ENCODE data around the gene IQCB1. TPM values are rescaled to one million over a fixed set of nuclear protein-coding genes. Genes with fewer than 3 reads are reported as not detected.
A peak's percentile ranks its signal among the peaks of the same experiment; 100 is the strongest.

The IQCB1 gene, protein sequence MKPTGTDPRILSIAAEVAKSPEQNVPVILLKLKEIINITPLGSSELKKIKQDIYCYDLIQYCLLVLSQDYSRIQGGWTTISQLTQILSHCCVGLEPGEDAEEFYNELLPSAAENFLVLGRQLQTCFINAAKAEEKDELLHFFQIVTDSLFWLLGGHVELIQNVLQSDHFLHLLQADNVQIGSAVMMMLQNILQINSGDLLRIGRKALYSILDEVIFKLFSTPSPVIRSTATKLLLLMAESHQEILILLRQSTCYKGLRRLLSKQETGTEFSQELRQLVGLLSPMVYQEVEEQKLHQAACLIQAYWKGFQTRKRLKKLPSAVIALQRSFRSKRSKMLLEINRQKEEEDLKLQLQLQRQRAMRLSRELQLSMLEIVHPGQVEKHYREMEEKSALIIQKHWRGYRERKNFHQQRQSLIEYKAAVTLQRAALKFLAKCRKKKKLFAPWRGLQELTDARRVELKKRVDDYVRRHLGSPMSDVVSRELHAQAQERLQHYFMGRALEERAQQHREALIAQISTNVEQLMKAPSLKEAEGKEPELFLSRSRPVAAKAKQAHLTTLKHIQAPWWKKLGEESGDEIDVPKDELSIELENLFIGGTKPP
- total RNA-seq (2021; fragmentation: NEBNext Ultra II Directional; extraction: Animal tissue kit (Norgen Biotek cat#: 25700)) (28.9 and 31.2 TPM in 2 replicates), polyA plus RNA-seq (2011; rRNA removed) (10.7 and 21.7 TPM in 2 replicates), polyA minus RNA-seq (2011; rRNA and poly(A)+ RNA removed) (27.8 and 33.8 TPM in 2 replicates)
- 20.1 TPM for polyA plus RNA-seq (2011; cell fraction: cytosol; rRNA removed)
- polyA plus RNA-seq (2011; cell fraction: nucleus; rRNA removed): 12.7 TPM
- polyA plus RNA-seq (2012, experiment 1 of 2): 28.4 to 37.8 TPM (median 29.7 TPM) in 4 replicates
- 3.0 TPM for polyA plus RNA-seq (2012, experiment 2 of 2)
- polyA plus RNA-seq (2013, experiment 1 of 2): 19.8 TPM
- polyA plus RNA-seq (2013, experiment 2 of 2): 21.0 TPM
- 12.2 TPM for polyA minus RNA-seq (2011; cell fraction: cytosol; rRNA and poly(A)+ RNA removed)
- polyA minus RNA-seq (2011; cell fraction: nucleus; rRNA and poly(A)+ RNA removed): 53.7 TPM
- long read RNA-seq, experiment 1, partial matches to known transcripts: 17 of 26 reads
- long read RNA-seq, experiment 1, other reads (novel, unspliced or antisense): 6 of 26 reads
- long read RNA-seq, experiment 2, transcript IQCB1-201 (15 exons, 2,594 nt): major isoform, 12 of 27 reads
- long read RNA-seq, experiment 2, partial matches to known transcripts: 8 of 27 reads
- long read RNA-seq, experiment 2, other reads (novel, unspliced or antisense): 6 of 27 reads

DNA sequence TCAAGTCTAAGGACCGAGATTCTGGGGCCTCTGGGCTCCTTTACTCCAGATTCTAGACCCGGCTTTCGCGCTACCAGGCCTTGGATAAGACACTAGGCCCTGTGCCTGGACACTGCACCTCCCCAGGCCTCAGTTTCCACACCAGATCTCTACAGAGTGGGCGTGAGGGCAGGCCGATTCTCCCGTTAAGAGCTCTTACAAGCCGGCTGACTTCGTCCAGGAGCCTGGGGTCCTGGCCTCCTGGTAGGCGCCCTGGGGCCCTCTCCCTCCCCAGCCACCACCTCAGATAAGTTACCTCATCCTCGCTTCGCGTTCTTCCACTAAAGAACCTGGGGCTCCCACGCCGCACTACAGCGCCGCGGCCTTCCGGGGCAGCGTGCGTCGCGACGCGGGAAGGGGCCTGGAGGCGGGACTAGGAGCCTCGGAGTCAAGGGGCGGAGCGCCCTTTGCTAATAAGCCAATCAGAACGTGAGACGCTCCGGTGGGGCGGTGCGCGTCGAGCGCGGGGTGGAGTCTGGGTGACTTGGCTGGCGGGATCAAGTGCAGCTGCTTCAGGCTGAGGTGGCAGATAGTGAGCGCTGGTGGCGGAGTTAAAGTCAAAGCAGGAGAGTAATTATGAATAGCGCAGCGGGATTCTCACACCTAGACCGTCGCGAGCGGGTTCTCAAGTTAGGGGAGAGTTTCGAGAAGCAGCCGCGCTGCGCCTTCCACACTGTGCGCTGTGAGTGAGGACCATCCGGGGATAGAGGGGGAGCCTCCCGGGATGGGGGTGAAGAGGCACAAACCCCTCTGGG, at the start of gene IQCB1, which contains the start of gene EAF2:
TSS of gene IQCB1 (minus strand) at position 390 of the 794 bp plus-strand sequence. CDS start 6,100 bp downstream, outside the sequence.
TSS of gene EAF2 (plus strand) at position 539 of the 794 bp plus-strand sequence. CDS start at position 616, 77 bp downstream.
- Histone ChIP-seq H2BK5ac (ENCODE audit: low read depth, low read length) (no peak within 1 kb of the TSS; the same call in 1 of the 2 replicates), H3K56ac (replicated peaks; ENCODE audit: insufficient read length, low read depth, low read length) (peak within 1 kb of the TSS; percentile 54), H2BK15ac (ENCODE audit: low read length) (0 out of 2 replicates have a peak within 1 kb of the TSS, but pooled peaks have one; percentile 12), H4K91ac (replicated peaks; ENCODE audit: insufficient read length, low read length) (peak within 1 kb of the TSS; percentile 61), H2BK20ac (ENCODE audit: low read length) (no peak within 1 kb of the TSS), H3K18ac (ENCODE audit: extremely low read depth, low read length) (peak within 1 kb of the TSS; percentile 49), H3K27me3 (replicated peaks in 1 of 4; ENCODE audit: control insufficient read depth in 3 of 4, extremely low read depth in 1 of 4, insufficient read depth in 3 of 4, low read length in 3 of 4) (0 out of 7 replicates have a peak, but pooled peaks cover 0 to 3% (median under 1%) of the 10 kb centered on the region in 4 experiments), H3K27ac (ENCODE audit: low read depth, low read length) (no peak within 1 kb of the TSS; the same call in 1 of the 2 replicates), H3K4me1 (replicated peaks in 1 of 4; ENCODE audit: control insufficient read depth in 3 of 4, insufficient read depth in 4 of 4, low read length in 3 of 4) (no peaks in the 10 kb centered on the region; a peak in 2 of 7 replicates), H3K4ac (replicated peaks; ENCODE audit: insufficient read length, low read depth, low read length) (peak within 1 kb of the TSS; percentile 66), H3K36me3 (ENCODE audit: control insufficient read depth in 2 of 4, insufficient read depth in 4 of 4, low read length in 3 of 4) (peaks cover 0 to 11% (median 2%) of the 10 kb centered on the region in 4 experiments; a peak in 3 of 8 replicates), H2AFZ (ENCODE audit: low read length) (peak within 1 kb of the TSS; percentile 79), H3K23me2 (ENCODE audit: low read depth, low read length) (peaks cover 11% of the 10 kb centered on the region), H3K9ac (replicated peaks in 1 of 4; ENCODE audit: extremely low read depth in 1 of 4, low read depth in 3 of 4, low read length in 3 of 4) (peak within 1 kb of the TSS; percentile 78 to 92 (median 86)), H4K8ac (ENCODE audit: extremely low read depth, insufficient read depth, low read length) (peak within 1 kb of the TSS; percentile 97), H3K14ac (ENCODE audit: insufficient read length) (no peak within 1 kb of the TSS), H2AK5ac (ENCODE audit: low read depth, low read length) (no peak within 1 kb of the TSS), H3K79me2 (ENCODE audit: control insufficient read depth in 1 of 2, insufficient read depth in 2 of 2, low read length in 2 of 2) (peaks cover 0 to 18% of the 10 kb centered on the region in 2 experiments; a peak in 2 of 4 replicates), H4K20me1 (replicated peaks in 1 of 2; ENCODE audit: control insufficient read depth in 1 of 2, insufficient read depth in 2 of 2, low read length in 2 of 2) (peaks cover 0 to 2% of the 10 kb centered on the region in 2 experiments), H3K23ac (ENCODE audit: insufficient read length) (no peak within 1 kb of the TSS), H3K4me3 (ENCODE audit: extremely low read depth in 1 of 4, insufficient read depth in 2 of 4, low read depth in 3 of 4, low read length in 4 of 4) (peak within 1 kb of the TSS; percentile 76 to 86 (median 80)), H3K4me2 (ENCODE audit: insufficient read depth in 1 of 2, low read depth in 2 of 2, low read length in 2 of 2) (peak within 1 kb of the TSS; percentile 85 to 88), H4K5ac (ENCODE audit: insufficient read length, low read depth, low read length) (peak within 1 kb of the TSS; percentile 61), H3K9me3 (ENCODE audit: insufficient read depth in 2 of 2, low read depth in 1 of 2, low read length in 1 of 2) (no peaks in the 10 kb centered on the region), H2BK120ac (replicated peaks; ENCODE audit: low read depth, low read length) (no peak within 1 kb of the TSS), H2BK12ac (ENCODE audit: low read depth, low read length) (no peak within 1 kb of the TSS), H3K79me1 (ENCODE audit: low read depth, low read length) (no peaks in the 10 kb centered on the region)
- 1% methylated on average over 53 of the region's 54 CpGs; no CpG with 5 or more reads in 1 of the 2 experiments for WGBS, 2 experiments (ENCODE audit: extremely low coverage in 1 of 2, insufficient coverage in 1 of 2, insufficient read length in 1 of 2, insufficient replicate concordance in 2 of 2, low coverage in 1 of 2, low lambda C conversion rate in 2 of 2, missing lambda C conversion rate in 1 of 2)
- ChIA-PET POLR2A (ENCODE audit: partially characterized antibody) (interaction anchor here (1.2 kb wide), 1 partner anchor 8 kb away, joined by 3 read pairs; no protein-coding TSS in a partner anchor), CTCF (ENCODE audit: partially characterized antibody) (no interaction called here)
- DNase-seq (ENCODE audit: low read depth in 1 of 2, low spot score in 2 of 2) (peak; percentile 86 to 94), FAIRE-seq (no peak)
- TF ChIP-seq SRF (IDR thresholded peaks at IDR 0.05; ENCODE audit: low read depth, low read length): no peak
- no peak for TF ChIP-seq HDAC6 (IDR thresholded peaks at IDR 0.05; ENCODE audit: low read depth, low read length)
- no peak for TF ChIP-seq CBX8 (IDR thresholded peaks at IDR 0.05; ENCODE audit: borderline replicate concordance, low read depth, low read length)
- TF ChIP-seq CHD1 (IDR thresholded peaks at IDR 0.05; ENCODE audit: low read depth, low read length): no peak
- no peak for TF ChIP-seq POU5F1 (IDR thresholded peaks at IDR 0.05; ENCODE audit: low read depth, low read length)
- no peak for TF ChIP-seq SUZ12 (IDR thresholded peaks at IDR 0.05; ENCODE audit: low read length)
